ENCODE results near the gene SPECC1. TPM values are rescaled to one million over a fixed set of nuclear protein-coding genes. Genes with fewer than 3 reads are reported as not detected.

The SPECC1 gene
- total and polyA plus RNA-seq, 10 of the 15 experiments (the other 5 are each of a cell fraction or from before 2014, with no cell fraction given): 6.4 to 40.6 (median 23.9) TPM

GRCh38 chr17:20206591-20206990 is 197.4 kb downstream of the SPECC1 start (continued):
- TF ChIP-seq, protein P1, sequence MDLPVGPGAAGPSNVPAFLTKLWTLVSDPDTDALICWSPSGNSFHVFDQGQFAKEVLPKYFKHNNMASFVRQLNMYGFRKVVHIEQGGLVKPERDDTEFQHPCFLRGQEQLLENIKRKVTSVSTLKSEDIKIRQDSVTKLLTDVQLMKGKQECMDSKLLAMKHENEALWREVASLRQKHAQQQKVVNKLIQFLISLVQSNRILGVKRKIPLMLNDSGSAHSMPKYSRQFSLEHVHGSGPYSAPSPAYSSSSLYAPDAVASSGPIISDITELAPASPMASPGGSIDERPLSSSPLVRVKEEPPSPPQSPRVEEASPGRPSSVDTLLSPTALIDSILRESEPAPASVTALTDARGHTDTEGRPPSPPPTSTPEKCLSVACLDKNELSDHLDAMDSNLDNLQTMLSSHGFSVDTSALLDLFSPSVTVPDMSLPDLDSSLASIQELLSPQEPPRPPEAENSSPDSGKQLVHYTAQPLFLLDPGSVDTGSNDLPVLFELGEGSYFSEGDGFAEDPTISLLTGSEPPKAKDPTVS (IDR thresholded peaks at IDR 0.05; ENCODE audit: low read depth, low read length): no peak
- TF ChIP-seq ZNF384 (IDR thresholded peaks at IDR 0.05; ENCODE audit: borderline replicate concordance, low read depth, low read length) (no peak), ELK1 (IDR thresholded peaks at IDR 0.05; ENCODE audit: low read depth, low read length) (no peak), ZBTB11 (CRISPR knock-in tag; IDR thresholded peaks at IDR 0.05) (no peak), ETV6 (conservative IDR thresholded peaks at IDR 0.05 in 1 of 2, IDR thresholded peaks at IDR 0.05 in 1 of 2; ENCODE audit: borderline replicate concordance in 1 of 2, low read depth in 1 of 2) (no peak), HDGF (IDR thresholded peaks at IDR 0.05) (no peak)
- TF ChIP-seq, protein P2, sequence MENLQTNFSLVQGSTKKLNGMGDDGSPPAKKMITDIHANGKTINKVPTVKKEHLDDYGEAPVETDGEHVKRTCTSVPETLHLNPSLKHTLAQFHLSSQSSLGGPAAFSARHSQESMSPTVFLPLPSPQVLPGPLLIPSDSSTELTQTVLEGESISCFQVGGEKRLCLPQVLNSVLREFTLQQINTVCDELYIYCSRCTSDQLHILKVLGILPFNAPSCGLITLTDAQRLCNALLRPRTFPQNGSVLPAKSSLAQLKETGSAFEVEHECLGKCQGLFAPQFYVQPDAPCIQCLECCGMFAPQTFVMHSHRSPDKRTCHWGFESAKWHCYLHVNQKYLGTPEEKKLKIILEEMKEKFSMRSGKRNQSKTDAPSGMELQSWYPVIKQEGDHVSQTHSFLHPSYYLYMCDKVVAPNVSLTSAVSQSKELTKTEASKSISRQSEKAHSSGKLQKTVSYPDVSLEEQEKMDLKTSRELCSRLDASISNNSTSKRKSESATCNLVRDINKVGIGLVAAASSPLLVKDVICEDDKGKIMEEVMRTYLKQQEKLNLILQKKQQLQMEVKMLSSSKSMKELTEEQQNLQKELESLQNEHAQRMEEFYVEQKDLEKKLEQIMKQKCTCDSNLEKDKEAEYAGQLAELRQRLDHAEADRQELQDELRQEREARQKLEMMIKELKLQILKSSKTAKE (IDR thresholded peaks at IDR 0.05; ENCODE audit: low read depth, poor library complexity, severe bottlenecking): no peak
